Hindlimb muscle (tissue), 1 donor: Measurements from ENCODE around the gene UCKL1. TPM values are rescaled to one million over a fixed set of nuclear protein-coding genes. Genes with fewer than 3 reads are reported as not detected.
"Not testable (repeated sequence)": the region's sequence is repeated elsewhere in the genome, so short reads cannot be mapped to it uniquely, and the experiment has no call there.

ENCODE experiments used
- DNase-seq: peaks from one replicate; pipeline ENCODE4 v3.0.0-alpha.2; 2013
- polyA plus RNA-seq: library from polyadenylated mRNA; unstranded; fragments of 120-200 nt; gene quantifications from one replicate; pipeline ENCODE4 v1.2.1, GENCODE V29; 2013; ENCODE audit not compliant: insufficient read length

Gene UCKL1
- polyA plus RNA-seq, 1 donor: 54.9 TPM

GRCh38 chr20:63972312-63973159, 16.3 kb upstream of the UCKL1 start:
- DNase-seq: no peak

- DNase-seq: not testable (repeated sequence)
Measured at GRCh38 chr20:63971960-63972311, 15.7 kb upstream of the UCKL1 start.

- DNase-seq: no peak
Measured at GRCh38 chr20:63970714-63971431, 14.7 kb upstream of the UCKL1 start.

GRCh38 chr20:63969838-63970713, 13.9 kb upstream of the UCKL1 start, which contains the start of gene ZNF512B:
Gene ZNF512B, minus strand, starts transcription at chr20:63969930. Its CDS starts 1,980 bp downstream, at chr20:63967950.
- peak; percentile 83 for DNase-seq

GRCh38 chr20:63968928-63969760, 12.9 kb upstream of the UCKL1 start:
- no peak for DNase-seq

GRCh38 chr20:63968136-63968927, 12.1 kb upstream of the UCKL1 start:
- no peak for DNase-seq

- DNase-seq: no peak
Measured at GRCh38 chr20:63967330-63968135, 11.3 kb upstream of the UCKL1 start.

- DNase-seq: no peak
Measured at GRCh38 chr20:63966944-63967322, 10.7 kb upstream of the UCKL1 start.

- no peak for DNase-seq
Measured at GRCh38 chr20:63966172-63966943, 10.1 kb upstream of the UCKL1 start.

GRCh38 chr20:63964412-63964811, 8.2 kb upstream of the UCKL1 start:
- no peak for DNase-seq

GRCh38 chr20:63963784-63964301, 7.6 kb upstream of the UCKL1 start:
- DNase-seq: no peak

- DNase-seq: no peak
Measured at GRCh38 chr20:63963348-63963741, 7.1 kb upstream of the UCKL1 start.

- no peak for DNase-seq
Measured at GRCh38 chr20:63962426-63963347, 6.5 kb upstream of the UCKL1 start.

GRCh38 chr20:63961664-63962425, 5.6 kb upstream of the UCKL1 start:
- DNase-seq: no peak

GRCh38 chr20:63960654-63961621, 4.7 kb upstream of the UCKL1 start:
- not testable (repeated sequence) for DNase-seq

GRCh38 chr20:63959699-63960075, 3.5 kb upstream of the UCKL1 start:
- no peak for DNase-seq
